Fibroblast of lung (primary cell): Measurements from ENCODE around the gene MAP2K5.

Experiments used
- EZH2 ChIP-seq: IDR thresholded peaks from 2 replicates; pipeline ENCODE4 v1.5.1; 2012; ENCODE audit warnings: low read length, control low read depth, mild to moderate bottlenecking; ENCODE audit errors: missing control alignments
- TF ChIP-seq, protein P1 (sequence below), 2 donors: IDR thresholded peaks in 1 of 2; conservative IDR thresholded peaks in 1 of 2; 1 replicate in 1 of 2; 2 replicates in 1 of 2; pipeline ENCODE4 v1.5.1; 2011 to 2012; ENCODE audit warnings: low read length in 2 of 2, control low read depth in 1 of 2, inconsistent platforms in 1 of 2, low read depth in 1 of 2, mild to moderate bottlenecking in 1 of 2

DNA sequence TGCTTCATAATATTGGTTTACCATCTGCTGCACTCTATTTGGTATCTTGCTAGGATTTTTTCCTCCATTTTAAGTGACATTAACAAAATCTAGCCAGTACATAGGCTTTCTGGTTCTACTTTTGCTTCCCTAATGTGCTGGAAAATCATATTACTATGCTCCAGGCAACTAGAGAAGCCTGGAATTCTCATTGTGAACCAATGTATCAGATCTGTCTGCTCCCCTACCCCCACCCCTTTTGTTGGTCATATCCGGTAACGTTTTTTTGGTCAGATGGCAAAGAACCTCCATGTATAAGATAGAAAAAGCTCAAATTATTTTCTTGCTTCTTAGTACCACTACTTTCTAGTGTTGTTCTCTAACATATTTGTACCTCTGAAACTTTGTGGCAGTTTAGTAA is 17.1 kb downstream of the MAP2K5 start:
- TF ChIP-seq, protein P1, sequence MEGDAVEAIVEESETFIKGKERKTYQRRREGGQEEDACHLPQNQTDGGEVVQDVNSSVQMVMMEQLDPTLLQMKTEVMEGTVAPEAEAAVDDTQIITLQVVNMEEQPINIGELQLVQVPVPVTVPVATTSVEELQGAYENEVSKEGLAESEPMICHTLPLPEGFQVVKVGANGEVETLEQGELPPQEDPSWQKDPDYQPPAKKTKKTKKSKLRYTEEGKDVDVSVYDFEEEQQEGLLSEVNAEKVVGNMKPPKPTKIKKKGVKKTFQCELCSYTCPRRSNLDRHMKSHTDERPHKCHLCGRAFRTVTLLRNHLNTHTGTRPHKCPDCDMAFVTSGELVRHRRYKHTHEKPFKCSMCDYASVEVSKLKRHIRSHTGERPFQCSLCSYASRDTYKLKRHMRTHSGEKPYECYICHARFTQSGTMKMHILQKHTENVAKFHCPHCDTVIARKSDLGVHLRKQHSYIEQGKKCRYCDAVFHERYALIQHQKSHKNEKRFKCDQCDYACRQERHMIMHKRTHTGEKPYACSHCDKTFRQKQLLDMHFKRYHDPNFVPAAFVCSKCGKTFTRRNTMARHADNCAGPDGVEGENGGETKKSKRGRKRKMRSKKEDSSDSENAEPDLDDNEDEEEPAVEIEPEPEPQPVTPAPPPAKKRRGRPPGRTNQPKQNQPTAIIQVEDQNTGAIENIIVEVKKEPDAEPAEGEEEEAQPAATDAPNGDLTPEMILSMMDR (conservative IDR thresholded peaks at IDR 0.05 in 1 of 2, IDR thresholded peaks at IDR 0.05 in 1 of 2; ENCODE audit: low read depth in 1 of 2, low read length in 2 of 2), result no peak
- TF ChIP-seq EZH2, result no peak
